ENCODE results near the gene PPP1R13B.

Gene PPP1R13B

DNA sequence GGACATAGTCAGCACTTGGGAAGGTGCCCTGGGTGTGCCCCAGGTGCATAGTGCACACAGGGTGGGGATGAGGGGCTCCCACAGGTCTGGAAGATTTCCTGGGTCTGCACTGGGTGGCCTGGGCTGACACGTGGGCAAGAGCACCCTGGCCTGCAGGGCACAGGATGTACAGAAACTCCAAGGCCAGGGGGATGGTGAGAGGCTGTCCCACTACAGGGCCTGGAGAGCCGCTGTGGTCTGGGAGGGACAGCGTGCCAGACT is 35.8 kb upstream of the PPP1R13B start:
- H3K27ac ChIP-seq: no peak overlapping the region

GRCh38 chr14:103882503-103883262 is 35.3 kb upstream of the PPP1R13B start:
- Histone ChIP-seq H3K9me3 (no peaks in the 10 kb centered on the region), H3K36me3 (no peaks in the 10 kb centered on the region), H3K4me1 (ENCODE audit: control insufficient read depth in 1 of 2, insufficient read depth in 1 of 2, low read depth in 1 of 2, low read length in 1 of 2) (peaks cover 9 to 11% of the 10 kb centered on the region in 2 experiments), H3K27ac (no peak overlapping the region), H3K27me3 (peaks cover 64% of the 10 kb centered on the region), H3K4me3 (ENCODE audit: low read depth in 1 of 2, low read length in 1 of 2) (no peak overlapping the region)
- TF ChIP-seq, protein P1, sequence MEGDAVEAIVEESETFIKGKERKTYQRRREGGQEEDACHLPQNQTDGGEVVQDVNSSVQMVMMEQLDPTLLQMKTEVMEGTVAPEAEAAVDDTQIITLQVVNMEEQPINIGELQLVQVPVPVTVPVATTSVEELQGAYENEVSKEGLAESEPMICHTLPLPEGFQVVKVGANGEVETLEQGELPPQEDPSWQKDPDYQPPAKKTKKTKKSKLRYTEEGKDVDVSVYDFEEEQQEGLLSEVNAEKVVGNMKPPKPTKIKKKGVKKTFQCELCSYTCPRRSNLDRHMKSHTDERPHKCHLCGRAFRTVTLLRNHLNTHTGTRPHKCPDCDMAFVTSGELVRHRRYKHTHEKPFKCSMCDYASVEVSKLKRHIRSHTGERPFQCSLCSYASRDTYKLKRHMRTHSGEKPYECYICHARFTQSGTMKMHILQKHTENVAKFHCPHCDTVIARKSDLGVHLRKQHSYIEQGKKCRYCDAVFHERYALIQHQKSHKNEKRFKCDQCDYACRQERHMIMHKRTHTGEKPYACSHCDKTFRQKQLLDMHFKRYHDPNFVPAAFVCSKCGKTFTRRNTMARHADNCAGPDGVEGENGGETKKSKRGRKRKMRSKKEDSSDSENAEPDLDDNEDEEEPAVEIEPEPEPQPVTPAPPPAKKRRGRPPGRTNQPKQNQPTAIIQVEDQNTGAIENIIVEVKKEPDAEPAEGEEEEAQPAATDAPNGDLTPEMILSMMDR (IDR thresholded peaks at IDR 0.05): no peak

More for the DNA sequence above, 35.8 kb upstream of the PPP1R13B start:
- peaks cover 60% of the 10 kb centered on the region for H3K27me3 ChIP-seq
- no peaks in the 10 kb centered on the region for H3K36me3 ChIP-seq
- peaks cover 9 to 11% of the 10 kb centered on the region in 2 experiments for H3K4me1 ChIP-seq (ENCODE audit: control insufficient read depth in 1 of 2, insufficient read depth in 1 of 2, low read depth in 1 of 2, low read length in 1 of 2)
- no peaks in the 10 kb centered on the region for H3K9me3 ChIP-seq
- TF ChIP-seq, protein P1 (IDR thresholded peaks at IDR 0.05): no peak
- H3K4me3 ChIP-seq (ENCODE audit: low read depth in 1 of 2, low read length in 1 of 2): no peak overlapping the region

- no peak overlapping the region for H3K27ac ChIP-seq
- H3K27me3 ChIP-seq: peaks cover 71% of the 10 kb centered on the region
- no peaks in the 10 kb centered on the region for H3K36me3 ChIP-seq
- H3K9me3 ChIP-seq: no peaks in the 10 kb centered on the region
- H3K4me3 ChIP-seq (ENCODE audit: low read depth in 1 of 2, low read length in 1 of 2): no peak overlapping the region
- TF ChIP-seq, protein P1 (IDR thresholded peaks at IDR 0.05): no peak
- peaks cover 9 to 11% of the 10 kb centered on the region in 2 experiments for H3K4me1 ChIP-seq (ENCODE audit: control insufficient read depth in 1 of 2, insufficient read depth in 1 of 2, low read depth in 1 of 2, low read length in 1 of 2)
These were observed 34.2 kb upstream of the PPP1R13B start for GRCh38 chr14:103881268-103882201.

GRCh38 chr14:103880348-103881267 is 33.2 kb upstream of the PPP1R13B start:
- no peaks in the 10 kb centered on the region for H3K36me3 ChIP-seq
- no peak overlapping the region for H3K27ac ChIP-seq
- peaks cover 9 to 11% of the 10 kb centered on the region in 2 experiments for H3K4me1 ChIP-seq (ENCODE audit: control insufficient read depth in 1 of 2, insufficient read depth in 1 of 2, low read depth in 1 of 2, low read length in 1 of 2)
- H3K4me3 ChIP-seq (ENCODE audit: low read depth in 1 of 2, low read length in 1 of 2): peak overlapping the region in 1 of 2 experiments; percentile 31
- H3K9me3 ChIP-seq: no peaks in the 10 kb centered on the region
- TF ChIP-seq, protein P1 (IDR thresholded peaks at IDR 0.05): no peak
- peaks cover 73% of the 10 kb centered on the region for H3K27me3 ChIP-seq
